H1 (cell line): ENCODE results near the gene ME1.

Experiments
- CEBPB ChIP-seq: IDR thresholded peaks from 2 replicates; pipeline ENCODE4 v1.6.1; 2012; ENCODE audit warnings: low read depth, low read length
- CTCF ChIP-seq, 3 experiments: IDR thresholded peaks; 1 replicate in 2 of 3; 2 replicates in 1 of 3; pipeline versions ENCODE4 v1.5.1 to v1.6.1; 2011; ENCODE audit warnings: low read length in 3 of 3, mild to moderate bottlenecking in 3 of 3, inconsistent platforms in 2 of 3, low read depth in 1 of 3, moderate library complexity in 1 of 3; ENCODE audit not compliant: insufficient read depth in 1 of 3; ENCODE audit errors: control extremely low read depth in 1 of 3
- EP300 ChIP-seq, 2 experiments: IDR thresholded peaks; 1 replicate in 1 of 2; 2 replicates in 1 of 2; pipeline ENCODE4 v1.6.1; 2011 to 2012; ENCODE audit warnings: low read depth in 2 of 2, low read length in 2 of 2, mild to moderate bottlenecking in 2 of 2, borderline replicate concordance in 1 of 2, inconsistent platforms in 1 of 2, moderate library complexity in 1 of 2
- EZH2 ChIP-seq: fragments of 200-600 bp; sonication (generic); IDR thresholded peaks from 2 replicates; pipeline ENCODE4 v1.7.1; 2012; ENCODE audit warnings: low read depth, mild to moderate bottlenecking, moderate library complexity, low read length, inconsistent platforms; ENCODE audit not compliant: severe bottlenecking
- HDAC2 ChIP-seq, 2 experiments: fragments of 300-600 bp in 1 of 2; sonication (generic) in 1 of 2; IDR thresholded peaks; 2 replicates each; pipeline ENCODE4 v1.6.1; 2011 to 2012; ENCODE audit warnings: low read depth in 2 of 2, low read length in 2 of 2, mild to moderate bottlenecking in 2 of 2, moderate library complexity in 2 of 2, borderline replicate concordance in 1 of 2, inconsistent platforms in 1 of 2
- KDM1A ChIP-seq: fragments of 200-600, 300-600 bp; sonication (generic); IDR thresholded peaks from 2 replicates; pipeline ENCODE4 v1.7.1; 2016; ENCODE audit warnings: mild to moderate bottlenecking, low read length, borderline replicate concordance
- MAX ChIP-seq: IDR thresholded peaks from 2 replicates; pipeline ENCODE4 v1.6.1; 2012; ENCODE audit warnings: inconsistent platforms
- POLR2A ChIP-seq, 2 experiments: IDR thresholded peaks; 1 replicate in 1 of 2; 2 replicates in 1 of 2; pipeline ENCODE4 v1.6.1; 2011; ENCODE audit warnings: low read depth in 2 of 2, low read length in 2 of 2, mild to moderate bottlenecking in 2 of 2; ENCODE audit errors: control extremely low read depth in 1 of 2
- RXRA ChIP-seq: IDR thresholded peaks from 2 replicates; pipeline ENCODE4 v1.6.1; 2011; ENCODE audit warnings: low read depth, mild to moderate bottlenecking, low read length, moderate library complexity; ENCODE audit not compliant: insufficient read depth
- SIX5 ChIP-seq: IDR thresholded peaks from 2 replicates; pipeline ENCODE4 v1.6.1; 2011; ENCODE audit warnings: mild to moderate bottlenecking, low read depth, low read length
- TCF12 ChIP-seq: IDR thresholded peaks from 2 replicates; pipeline ENCODE4 v1.6.1; 2011; ENCODE audit warnings: low read depth, mild to moderate bottlenecking, low read length
- USF2 ChIP-seq: IDR thresholded peaks from 2 replicates; pipeline ENCODE4 v1.6.1; 2011; ENCODE audit warnings: low read length, improper control_type of control experiment

DNA sequence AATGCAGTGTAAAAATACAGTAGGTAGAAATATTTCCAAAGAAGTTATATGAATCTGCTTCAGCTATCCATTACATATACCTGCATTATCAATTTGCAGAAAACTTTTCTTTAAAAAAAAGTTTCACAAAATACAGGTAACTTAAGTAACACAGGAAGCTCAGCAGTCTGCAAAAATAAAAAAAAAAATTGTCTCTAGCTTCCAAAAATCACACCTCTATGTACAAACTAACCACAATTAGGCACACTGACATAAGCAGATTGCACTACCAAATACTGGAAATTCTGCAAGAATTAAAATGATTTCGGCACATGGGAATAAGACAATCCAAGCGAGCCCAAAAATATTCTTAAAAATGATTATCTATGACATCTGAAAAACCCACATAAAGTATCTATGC is 41.2 kb downstream of the ME1 start:
- no peak for TF ChIP-seq EZH2
- TF ChIP-seq POLR2A (IDR thresholded peaks at IDR 0.05; ENCODE audit: control extremely low read depth in 1 of 2, low read depth in 2 of 2, low read length in 2 of 2), result no peak
- no peak for TF ChIP-seq TCF12
- no peak for TF ChIP-seq CTCF (IDR thresholded peaks at IDR 0.05; ENCODE audit: control extremely low read depth in 1 of 3, insufficient read depth in 1 of 3, low read depth in 1 of 3, low read length in 3 of 3)
- TF ChIP-seq RXRA, result no peak
- no peak for TF ChIP-seq CEBPB
- no peak for TF ChIP-seq USF2
- no peak for TF ChIP-seq HDAC2 (IDR thresholded peaks at IDR 0.05; ENCODE audit: borderline replicate concordance in 1 of 2, low read depth in 2 of 2, low read length in 2 of 2)
- TF ChIP-seq EP300 (IDR thresholded peaks at IDR 0.05; ENCODE audit: borderline replicate concordance in 1 of 2, low read depth in 2 of 2, low read length in 2 of 2), result no peak
- no peak for TF ChIP-seq MAX
- no peak for TF ChIP-seq KDM1A
- TF ChIP-seq SIX5, result no peak
